ENCODE data around the gene STKLD1. TPM values are rescaled to one million over a fixed set of nuclear protein-coding genes. Genes with fewer than 3 reads are reported as not detected.
"Not testable (repeated sequence)": the region's sequence is repeated elsewhere in the genome, so short reads cannot be mapped to it uniquely, and the experiment has no call there.

The STKLD1 gene
- total and polyA plus RNA-seq, 12 donors: 0.71 to 6.0 (median 2.2) TPM; not detected in 2

- no peaks in the 10 kb centered on the region for H3K4me1 ChIP-seq (replicated peaks in 1 of 2)
- H3K27me3 ChIP-seq: peaks cover 2% of the 10 kb centered on the region
- intact Hi-C loops (cut with DNase I): no loop called here
These were observed 14.5 kb downstream of the STKLD1 start for GRCh38 chr9:133390713-133391112.

DNA sequence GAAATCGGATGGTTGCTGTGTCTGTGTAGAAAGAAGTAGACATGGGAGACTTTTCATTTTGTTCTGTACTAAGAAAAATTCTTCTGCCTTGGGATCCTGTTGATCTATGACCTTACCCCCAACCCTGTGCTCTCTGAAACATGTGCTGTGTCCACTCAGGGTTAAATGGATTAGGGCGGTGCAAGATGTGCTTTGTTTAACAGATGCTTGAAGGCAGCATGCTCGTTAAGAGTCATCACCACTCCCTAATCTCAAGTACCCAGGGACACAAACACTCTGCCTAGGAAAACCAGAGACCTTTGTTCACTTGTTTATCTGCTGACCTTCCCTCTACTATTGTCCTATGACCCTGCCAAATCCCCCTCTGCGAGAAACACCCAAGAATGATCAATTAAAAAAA, 15.3 kb downstream of the STKLD1 start:
- H3K4me1 ChIP-seq (replicated peaks in 1 of 2); H3K36me3 ChIP-seq (replicated peaks in 1 of 2); DNase-seq; H3K27me3 ChIP-seq; H3K9me3 ChIP-seq (replicated peaks in 1 of 3); H3K27ac ChIP-seq; H3K4me3 ChIP-seq; intact Hi-C loops (cut with DNase I): not testable (repeated sequence)
- 31 to 71% (median 64%) methylated on average over 1 to 3 of the region's 4 CpGs for WGBS, 4 donors

More at GRCh38 chr9:133390713-133391112, 14.5 kb downstream of the STKLD1 start:
- 79 to 82% (median 80%) methylated on average over 6 to 7 of the region's 7 CpGs for WGBS, 4 donors
- no peak for DNase-seq
- H3K9me3 ChIP-seq (replicated peaks in 1 of 3): no peaks in the 10 kb centered on the region
- TF ChIP-seq POLR2A (IDR thresholded peaks at IDR 0.05): no peak
- no peak for TF ChIP-seq CTCF (IDR thresholded peaks at IDR 0.05)
- H3K27ac ChIP-seq: no peak overlapping the region
- H3K4me3 ChIP-seq: no peak overlapping the region
- H3K36me3 ChIP-seq (replicated peaks in 1 of 2): no peaks in the 10 kb centered on the region

- H3K4me3 ChIP-seq; H3K4me1 ChIP-seq (replicated peaks in 1 of 2); H3K27ac ChIP-seq; H3K9me3 ChIP-seq (replicated peaks in 1 of 3); H3K27me3 ChIP-seq; H3K36me3 ChIP-seq (replicated peaks in 1 of 2); intact Hi-C loops (cut with DNase I); DNase-seq: not testable (repeated sequence)
- WGBS, 4 donors: 89 to 94% (median 91%) methylated on average over 3 of the region's 3 CpGs
These were observed 16.1 kb downstream of the STKLD1 start for GRCh38 chr9:133392308-133392707.

- Histone ChIP-seq H3K4me3 (no peak overlapping the region), H3K4me1 (replicated peaks in 1 of 2) (no peaks in the 10 kb centered on the region), H3K36me3 (replicated peaks in 1 of 2) (no peaks in the 10 kb centered on the region), H3K9me3 (replicated peaks in 1 of 3) (no peaks in the 10 kb centered on the region), H3K27me3 (peaks cover 7% of the 10 kb centered on the region), H3K27ac (no peak overlapping the region)
- TF ChIP-seq POLR2A (IDR thresholded peaks at IDR 0.05) (no peak), CTCF (IDR thresholded peaks at IDR 0.05) (no peak)
- WGBS, 4 donors: 73 to 85% (median 78%) methylated on average over 3 of the region's 3 CpGs
- intact Hi-C loops (cut with DNase I): no loop called here
- no peak for DNase-seq
These were observed 17.2 kb downstream of the STKLD1 start for GRCh38 chr9:133393399-133393798.

DNA sequence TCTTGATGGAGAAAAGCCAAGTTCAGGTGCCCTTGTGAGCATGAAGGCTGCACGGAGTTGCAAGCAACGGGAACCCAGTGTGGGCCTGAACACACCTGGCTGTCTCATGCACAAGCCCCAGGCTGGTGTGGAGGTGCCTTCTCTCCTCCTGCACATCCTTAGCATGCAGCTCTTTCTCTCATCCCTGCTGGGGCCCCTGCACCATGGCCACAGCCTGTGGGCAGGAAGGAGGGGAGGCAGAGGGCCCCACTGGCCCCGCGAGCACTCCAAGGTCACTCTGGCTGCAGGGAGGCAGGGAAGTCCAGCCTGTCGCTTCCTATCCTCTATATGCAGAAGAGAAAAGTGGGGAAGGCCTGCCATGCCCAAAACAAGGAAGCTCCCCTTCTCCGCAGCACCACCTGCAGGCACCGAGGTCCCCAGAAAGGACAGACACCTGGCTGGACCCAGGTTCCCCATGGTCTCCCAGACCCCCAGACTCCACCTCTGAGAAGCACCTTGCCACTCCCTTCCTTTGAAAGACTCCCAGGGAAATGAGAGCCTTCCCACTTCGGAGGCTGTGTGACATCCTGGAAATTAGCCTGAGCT, 18.6 kb downstream of the STKLD1 start:
- 13 to 28% (median 22%) methylated on average over 6 to 8 of the region's 8 CpGs for WGBS, 4 donors
- no peak for TF ChIP-seq POLR2A (IDR thresholded peaks at IDR 0.05)
- no peak for TF ChIP-seq CTCF (IDR thresholded peaks at IDR 0.05)
- H3K27me3 ChIP-seq: peaks cover 7% of the 10 kb centered on the region

More for the DNA sequence above, 18.6 kb downstream of the STKLD1 start:
- DNase-seq: no peak
- Histone ChIP-seq H3K4me1 (replicated peaks in 1 of 2) (no peaks in the 10 kb centered on the region), H3K36me3 (replicated peaks in 1 of 2) (no peaks in the 10 kb centered on the region), H3K27ac (no peak overlapping the region), H3K4me3 (no peak overlapping the region), H3K9me3 (replicated peaks in 1 of 3) (no peaks in the 10 kb centered on the region)
- intact Hi-C loops (cut with DNase I): no loop called here
